Cardiac fibroblast (primary cell): ENCODE results near the gene LRRN2.

Experiments used
- DNase-seq, 2 donors: peaks; one replicate each; pipeline versions ENCODE4 v3.0.0 to v3.0.0-alpha.2; 2010; ENCODE audit warnings: low read depth in 2 of 2
- H3K4me3 ChIP-seq, 2 donors: replicated peaks in 1 of 2; 1 replicate in 1 of 2; 2 replicates in 1 of 2; pipeline ENCODE4 v1.5.1; 2011; ENCODE audit warnings: low read depth in 2 of 2, low read length in 2 of 2, mild to moderate bottlenecking in 2 of 2, moderate library complexity in 1 of 2
- CTCF ChIP-seq: IDR thresholded peaks from one replicate; pipeline ENCODE4 v1.5.1; 2011; ENCODE audit warnings: low read depth, mild to moderate bottlenecking, low read length, inconsistent platforms

Gene LRRN2

GRCh38 chr1:204712708-204713430 lies 27.3 kb upstream of the LRRN2 start:
- no peak overlapping the region for H3K4me3 ChIP-seq
- TF ChIP-seq CTCF, result no peak
- no peak for DNase-seq

- TF ChIP-seq CTCF, result no peak
- no peak for DNase-seq
- H3K4me3 ChIP-seq, result no peak overlapping the region
Measured at GRCh38 chr1:204711947-204712701, 26.6 kb upstream of the LRRN2 start.

GRCh38 chr1:204711103-204711946 lies 25.8 kb upstream of the LRRN2 start:
- no peak for TF ChIP-seq CTCF
- no peak overlapping the region for H3K4me3 ChIP-seq
- no peak for DNase-seq

- TF ChIP-seq CTCF, result no peak
- no peak overlapping the region for H3K4me3 ChIP-seq
- no peak for DNase-seq
Measured at GRCh38 chr1:204709960-204710912, 24.7 kb upstream of the LRRN2 start.

GRCh38 chr1:204709021-204709420 lies 23.5 kb upstream of the LRRN2 start:
- DNase-seq, result no peak
- TF ChIP-seq CTCF, result no peak
- no peak overlapping the region for H3K4me3 ChIP-seq
